Tibial artery (tissue), 4 donors: ENCODE measurements around the gene DIDO1.

ENCODE experiments used
- DNase-seq, 2 donors: peaks; one replicate each; pipeline ENCODE4 v3.0.0-alpha.2; 2019
- H3K27ac ChIP-seq, 2 donors: fragments of 200-600 bp; sonication (generic) in 1 of 2; 1 replicate in 1 of 2; 2 replicates in 1 of 2; pipeline ENCODE4 v1.5.1; 2018 to 2019; ENCODE audit warnings: mild to moderate bottlenecking in 1 of 2
- H3K27me3 ChIP-seq, 2 donors: fragments of 200-600 bp; sonication (generic) in 1 of 2; one replicate each; pipeline versions ENCODE4 v1.5.1 to v1.6.0; 2016 to 2019
- H3K36me3 ChIP-seq, 3 donors: fragments of 200-600 bp; sonication (generic) in 2 of 3; one replicate each; pipeline ENCODE4 v1.5.1; 2016 to 2019; ENCODE audit warnings: mild to moderate bottlenecking in 2 of 3
- H3K4me1 ChIP-seq, 4 donors: fragments of 200-600 bp; sonication (generic) in 2 of 4; 1 replicate in 3 of 4; 2 replicates in 1 of 4; pipeline ENCODE4 v1.5.1; 2016 to 2019
- H3K4me3 ChIP-seq, 2 donors: fragments of 200-600 bp; sonication (generic) in 1 of 2; 1 replicate in 1 of 2; 2 replicates in 1 of 2; pipeline ENCODE4 v1.5.1; 2018 to 2019; ENCODE audit warnings: mild to moderate bottlenecking in 2 of 2
- H3K9me3 ChIP-seq, 3 donors: fragments of 200-600 bp; sonication (generic) in 1 of 3; one replicate each; pipeline ENCODE4 v1.5.1; 2016 to 2019
- CTCF ChIP-seq, 2 experiments: fragments of 200-600 bp in 1 of 2; fragments of 450-650 bp in 1 of 2; IDR thresholded peaks; one replicate each; pipeline ENCODE4 v1.5.1; 2017 to 2019; ENCODE audit warnings: antibody characterized with exemption in 2 of 2, mild to moderate bottlenecking in 1 of 2, moderate library complexity in 1 of 2
- intact Hi-C: fragments of 100-400 bp; cut with DNase I; formaldehyde crosslinking; loops from one replicate; pipeline ENCODE4 v1.15.0; 2023; ENCODE audit warnings: low total_unique reads

The DIDO1 gene

GRCh38 chr20:62881662-62882395 is 44.5 kb downstream of the DIDO1 start:
- Histone ChIP-seq H3K27me3 (no peaks in the 10 kb centered on the region), H3K27ac (no peak overlapping the region), H3K4me3 (no peak overlapping the region), H3K9me3 (no peaks in the 10 kb centered on the region), H3K4me1 (peaks cover 5 to 8% (median 7%) of the 10 kb centered on the region in 4 donors), H3K36me3 (peaks cover 17 to 45% (median 26%) of the 10 kb centered on the region in 3 donors)
- DNase-seq, result no peak
- intact Hi-C loops, result no loop called here
- TF ChIP-seq CTCF (IDR thresholded peaks at IDR 0.05), result no peak

GRCh38 chr20:62880935-62881661 is 45.2 kb downstream of the DIDO1 start:
- no peak for TF ChIP-seq CTCF (IDR thresholded peaks at IDR 0.05)
- peaks cover 17 to 37% (median 22%) of the 10 kb centered on the region in 3 donors for H3K36me3 ChIP-seq

GRCh38 chr20:62880147-62880934 is 46.0 kb downstream of the DIDO1 start:
- Histone ChIP-seq H3K27ac (no peak overlapping the region), H3K27me3 (no peaks in the 10 kb centered on the region), H3K36me3 (peaks cover 17 to 30% (median 22%) of the 10 kb centered on the region in 3 donors), H3K9me3 (no peaks in the 10 kb centered on the region), H3K4me3 (no peak overlapping the region), H3K4me1 (peaks cover 5 to 21% (median 20%) of the 10 kb centered on the region in 4 donors)
- intact Hi-C loops, result no loop called here
- no peak for DNase-seq
- TF ChIP-seq CTCF (IDR thresholded peaks at IDR 0.05), result no peak

More at GRCh38 chr20:62880935-62881661, 45.2 kb downstream of the DIDO1 start:
- Histone ChIP-seq H3K27me3 (no peaks in the 10 kb centered on the region), H3K4me3 (no peak overlapping the region), H3K4me1 (peaks cover 5 to 15% (median 14%) of the 10 kb centered on the region in 4 donors), H3K27ac (no peak overlapping the region), H3K9me3 (no peaks in the 10 kb centered on the region)
- DNase-seq, result no peak
- intact Hi-C loops, result no loop called here

GRCh38 chr20:62879275-62880146 is 46.8 kb downstream of the DIDO1 start:
- Histone ChIP-seq H3K9me3 (no peaks in the 10 kb centered on the region), H3K36me3 (peaks cover 17 to 30% (median 22%) of the 10 kb centered on the region in 3 donors), H3K4me3 (no peak overlapping the region), H3K4me1 (peaks cover 5 to 21% (median 20%) of the 10 kb centered on the region in 4 donors), H3K27ac (no peak overlapping the region), H3K27me3 (no peaks in the 10 kb centered on the region)
- no peak for DNase-seq
- intact Hi-C loops, result loop anchor here (10.0 kb wide), 2 partner anchors 55 to 125 kb away; partner anchors contain the start of genes BHLHE23 and GID8
- TF ChIP-seq CTCF (IDR thresholded peaks at IDR 0.05), result no peak
